ENCODE data around the gene SUPT16H. TPM values are rescaled to one million over a fixed set of nuclear protein-coding genes. Genes with fewer than 3 reads are reported as not detected.

Gene SUPT16H
- total and polyA plus RNA-seq, 2 of the 13 experiments (the other 11 are each of a cell fraction or from before 2014, with no cell fraction given) = 77.5 to 230 TPM

GRCh38 chr14:21302013-21302835 is 81.6 kb downstream of the SUPT16H start (continued):
- no peak for TF ChIP-seq ZSCAN5A (CRISPR knock-in tag; IDR thresholded peaks at IDR 0.05; ENCODE audit: borderline replicate concordance)
- TF ChIP-seq ASH2L (IDR thresholded peaks at IDR 0.05; ENCODE audit: insufficient read length, low read depth, low read length) = peak; percentile 66
- no peak for TF ChIP-seq YEATS2 (CRISPR knock-in tag; IDR thresholded peaks at IDR 0.05; ENCODE audit: borderline replicate concordance)
- TF ChIP-seq MYC (CRISPR knock-in tag; IDR thresholded peaks at IDR 0.05; ENCODE audit: borderline replicate concordance) = no peak
- TF ChIP-seq STAT5B (CRISPR knock-in tag; IDR thresholded peaks at IDR 0.05) = no peak
- no peak for TF ChIP-seq ZNF160 (CRISPR knock-in tag; IDR thresholded peaks at IDR 0.05)
- no peak for TF ChIP-seq MTERF4 (CRISPR knock-in tag; IDR thresholded peaks at IDR 0.05)
- TF ChIP-seq NR3C1 (CRISPR knock-in tag; IDR thresholded peaks at IDR 0.05) = no peak
- TF ChIP-seq ZNF570 (CRISPR knock-in tag; IDR thresholded peaks at IDR 0.05; ENCODE audit: borderline replicate concordance) = no peak
- no peak for TF ChIP-seq ISX (CRISPR knock-in tag; conservative IDR thresholded peaks at IDR 0.05)
- TF ChIP-seq ZSCAN30 (CRISPR knock-in tag; IDR thresholded peaks at IDR 0.05) = no peak
- no peak for TF ChIP-seq ZFY (CRISPR knock-in tag; IDR thresholded peaks at IDR 0.05)
- TF ChIP-seq ZNF552 (CRISPR knock-in tag; IDR thresholded peaks at IDR 0.05; ENCODE audit: borderline replicate concordance) = no peak
- TF ChIP-seq ZNF781 (CRISPR knock-in tag; IDR thresholded peaks at IDR 0.05; ENCODE audit: borderline replicate concordance, not compliant biosample characterization) = no peak
- no peak for TF ChIP-seq ZBTB40 (IDR thresholded peaks at IDR 0.05)
- TF ChIP-seq ZBTB40 (CRISPR knock-in tag; IDR thresholded peaks at IDR 0.05) = no peak
- TF ChIP-seq FOXP1 (IDR thresholded peaks at IDR 0.05) = no peak
- TF ChIP-seq FOXP1 (CRISPR knock-in tag; IDR thresholded peaks at IDR 0.05) = peak; percentile 7; the same call in 1 of the 2 replicates
- TF ChIP-seq CBX2 (IDR thresholded peaks at IDR 0.05; ENCODE audit: low read depth, low read length) = no peak
- TF ChIP-seq CBX2 (CRISPR knock-in tag; IDR thresholded peaks at IDR 0.05; ENCODE audit: low read depth) = no peak

Data from HepG2 (cell line).